ENCODE results near the gene TMEM116.
"Not testable (repeated sequence)": the region's sequence is repeated elsewhere in the genome, so short reads cannot be mapped to it uniquely, and the experiment has no call there.

Gene TMEM116

DNA sequence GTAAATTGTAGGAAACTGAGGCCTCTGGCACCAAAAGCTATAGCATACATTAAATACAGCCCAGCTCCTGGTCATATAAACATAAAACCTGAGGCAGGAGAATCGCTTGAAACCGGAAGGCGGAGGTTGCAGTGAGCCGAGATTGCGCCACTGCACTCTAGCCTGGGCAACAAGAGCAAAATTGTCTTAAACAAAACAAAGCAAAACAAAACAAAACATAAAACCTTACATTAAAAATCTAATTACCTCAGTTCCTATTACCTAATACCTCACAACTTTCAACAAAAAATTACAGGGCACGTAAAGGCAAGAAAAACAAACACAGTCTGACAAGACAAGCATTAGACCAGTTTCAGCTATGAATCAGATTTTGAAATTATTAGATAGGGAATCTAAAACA, 36.7 kb downstream of the TMEM116 start:
- DNase-seq = no peak

DNA sequence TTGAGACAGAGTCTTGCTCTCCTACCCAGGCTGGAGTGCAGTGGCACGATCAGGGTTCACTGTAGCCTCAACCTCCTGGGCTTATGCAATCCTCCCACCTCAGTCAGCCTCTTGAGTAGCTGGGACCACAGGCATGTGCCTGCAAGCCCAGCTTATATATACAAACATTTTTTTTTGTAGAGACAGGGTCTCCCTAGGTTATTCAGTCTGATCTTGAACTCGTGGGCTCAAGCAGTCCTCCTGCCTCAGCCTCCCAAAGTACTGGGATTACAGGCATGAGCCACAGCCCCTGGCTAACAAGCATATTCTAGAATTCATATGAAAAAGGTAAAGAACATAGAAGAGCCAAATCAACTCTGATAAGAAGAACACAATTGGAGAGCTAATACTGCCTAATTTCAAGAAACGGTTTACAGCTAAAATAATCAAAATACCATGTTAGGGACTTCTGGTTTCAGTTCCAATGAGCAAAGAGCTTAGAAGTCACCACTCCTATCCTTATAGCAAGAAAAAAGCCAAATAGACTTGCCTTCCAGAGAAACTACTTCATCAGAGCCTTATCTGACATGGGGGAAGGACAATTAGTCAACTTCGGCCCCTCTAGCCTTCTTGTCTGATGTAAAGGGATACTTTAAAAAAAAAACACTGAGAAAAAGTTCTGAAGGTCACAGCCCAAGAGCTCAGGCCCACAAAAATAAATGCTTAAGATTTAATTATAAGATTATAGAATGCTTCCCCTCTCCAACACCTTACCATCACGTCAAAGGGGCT, 37.6 kb downstream of the TMEM116 start:
- no peak for DNase-seq

DNA sequence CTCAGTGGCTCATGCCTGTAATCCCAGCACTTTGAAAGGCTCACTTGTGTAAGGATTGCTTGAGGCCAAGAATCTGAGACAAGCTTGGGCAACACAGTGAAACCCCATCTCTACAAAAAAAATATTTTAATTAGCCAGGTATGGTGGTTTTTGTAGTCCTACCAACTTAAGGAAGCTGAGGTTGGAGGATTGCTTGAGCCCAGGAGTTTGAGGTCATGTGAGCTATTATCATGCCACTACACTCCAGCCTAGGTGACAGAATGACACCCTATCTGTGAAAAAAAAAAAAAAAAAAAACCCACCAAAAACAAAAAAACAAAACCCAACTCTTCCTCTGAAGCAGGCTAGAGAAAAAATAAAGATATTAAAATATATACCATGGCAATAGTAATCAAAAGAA, 41.2 kb downstream of the TMEM116 start:
- no peak for DNase-seq

DNA sequence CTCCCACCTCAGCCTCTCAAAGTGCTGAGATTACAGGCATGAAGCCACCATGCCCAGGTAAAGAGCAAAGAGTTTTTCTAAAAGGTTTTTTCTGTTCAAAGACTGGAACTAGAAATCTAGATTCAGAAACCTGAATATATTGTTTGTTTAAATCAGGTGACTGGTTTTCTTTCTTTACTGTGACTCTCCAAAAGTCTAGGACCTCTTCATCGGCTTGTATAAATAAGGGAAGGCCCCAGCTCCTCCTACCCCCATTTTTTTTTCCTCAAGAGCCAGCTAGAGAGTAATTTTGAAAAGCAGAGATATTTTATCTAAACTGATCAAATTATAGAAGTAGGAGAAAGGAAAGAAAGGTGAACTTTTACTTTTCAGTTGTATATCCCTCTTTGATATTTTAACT, 48.0 kb downstream of the TMEM116 start:
- no peak for DNase-seq

DNA sequence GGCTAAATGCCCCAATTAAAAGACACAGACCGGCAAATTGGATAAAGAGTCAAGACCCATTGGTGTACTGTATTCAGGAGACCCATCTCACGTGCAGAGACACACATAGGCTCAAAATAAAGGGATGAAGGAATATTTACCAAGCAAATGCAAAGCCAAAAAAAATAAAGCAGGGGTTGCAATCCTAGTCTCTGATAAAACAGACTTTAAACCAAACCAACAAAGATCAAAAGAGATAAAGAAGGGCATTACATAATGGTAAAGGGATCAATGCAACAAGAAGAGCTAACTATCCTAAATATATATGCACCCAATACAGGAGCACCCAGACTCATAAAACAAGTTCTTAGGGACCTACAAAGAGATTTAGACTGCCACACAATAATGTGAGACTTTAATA, 53.4 kb downstream of the TMEM116 start:
- not testable (repeated sequence) for DNase-seq

DNA sequence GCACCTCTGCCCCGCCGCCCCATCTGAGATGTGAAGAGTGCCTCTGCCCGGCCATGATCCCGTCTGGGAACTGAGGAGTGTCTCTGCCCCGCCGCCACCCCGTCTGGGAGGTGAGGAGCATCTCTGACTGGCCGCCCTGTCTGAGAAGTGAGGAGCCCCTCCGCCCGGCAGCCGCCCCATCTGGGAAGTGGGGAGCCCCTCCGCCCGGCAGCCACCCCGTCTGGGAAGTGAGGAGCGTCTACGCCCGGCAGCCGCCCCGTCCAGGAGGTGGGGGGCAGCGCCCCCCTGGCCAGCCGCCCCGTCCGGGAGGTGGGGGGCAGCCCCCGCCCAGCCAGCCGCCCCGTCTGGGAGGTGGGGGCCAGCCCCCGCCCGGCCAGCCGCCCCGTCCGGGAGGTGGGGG, 55.7 kb downstream of the TMEM116 start:
- DNase-seq = not testable (repeated sequence)

DNA sequence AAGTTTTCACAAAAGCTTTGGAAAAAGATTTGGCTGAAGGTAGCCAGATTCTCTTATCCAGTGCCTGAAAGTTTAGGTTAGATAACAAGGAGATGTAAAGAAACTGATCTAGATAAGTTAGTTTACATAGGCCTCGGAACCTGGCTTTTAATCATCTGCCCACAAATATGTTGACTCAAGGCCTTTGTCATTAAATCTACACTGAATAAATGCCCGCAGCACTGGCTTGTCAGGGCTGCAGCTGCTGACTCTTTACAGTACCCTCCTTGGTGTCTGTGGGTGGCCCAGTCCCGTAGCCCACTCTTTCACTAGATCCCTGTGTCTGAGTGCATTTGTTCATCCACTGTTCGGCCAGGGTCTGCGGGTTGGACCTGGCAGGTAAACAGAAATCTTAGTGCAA, 58.0 kb downstream of the TMEM116 start:
- DNase-seq = no peak

DNA sequence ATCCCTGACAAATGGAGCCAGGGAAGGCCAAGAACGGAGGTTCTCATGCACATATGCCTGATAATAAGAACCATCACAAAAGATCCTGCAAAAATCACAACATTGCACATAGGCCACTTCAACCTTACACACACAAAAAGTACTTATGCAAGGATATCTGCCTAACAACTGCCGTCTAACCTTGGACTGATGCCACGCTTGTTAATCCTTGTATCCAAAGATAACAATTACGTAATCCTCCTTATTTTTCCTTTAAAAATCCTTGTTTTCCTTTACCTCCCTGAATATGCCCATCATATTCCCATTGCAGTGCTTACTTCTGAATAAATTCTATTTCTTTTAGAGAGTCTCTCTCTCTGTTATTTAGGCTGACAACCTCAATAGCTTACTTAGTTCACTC, 59.5 kb downstream of the TMEM116 start:
- no peak for DNase-seq

DNA sequence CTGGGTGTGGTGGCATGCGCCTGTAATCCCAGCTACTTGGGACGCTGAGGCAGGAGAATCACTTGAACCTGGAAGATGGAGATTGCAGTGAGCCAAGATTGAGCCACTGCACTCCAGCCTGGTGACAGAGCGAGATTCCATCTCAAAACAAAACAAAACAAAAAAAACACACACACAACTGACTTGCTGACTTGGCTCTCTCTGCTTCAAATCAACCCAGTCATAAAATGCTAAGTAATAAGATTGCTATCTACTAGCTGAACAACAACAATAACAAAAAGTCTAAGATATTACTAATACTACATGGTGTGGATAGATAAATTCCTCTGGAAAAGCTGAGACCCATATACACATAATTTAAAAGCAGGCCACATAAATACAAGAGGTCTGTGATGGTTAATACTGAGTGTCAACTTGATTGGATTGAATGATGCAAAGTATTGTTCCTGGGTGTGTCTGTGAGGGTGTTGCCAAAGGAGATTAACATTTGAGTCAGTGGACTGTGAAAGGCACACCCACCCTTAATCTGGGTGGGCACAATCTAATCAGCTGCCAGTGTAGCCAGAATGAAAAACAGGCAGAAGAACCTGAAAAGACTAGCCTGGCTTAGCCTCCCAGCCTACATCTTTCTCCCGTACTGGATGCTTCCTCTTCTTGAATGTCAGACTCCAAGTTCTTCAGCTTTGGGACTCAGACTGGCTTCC, 60.7 kb downstream of the TMEM116 start:
- not testable (repeated sequence) for DNase-seq

DNA sequence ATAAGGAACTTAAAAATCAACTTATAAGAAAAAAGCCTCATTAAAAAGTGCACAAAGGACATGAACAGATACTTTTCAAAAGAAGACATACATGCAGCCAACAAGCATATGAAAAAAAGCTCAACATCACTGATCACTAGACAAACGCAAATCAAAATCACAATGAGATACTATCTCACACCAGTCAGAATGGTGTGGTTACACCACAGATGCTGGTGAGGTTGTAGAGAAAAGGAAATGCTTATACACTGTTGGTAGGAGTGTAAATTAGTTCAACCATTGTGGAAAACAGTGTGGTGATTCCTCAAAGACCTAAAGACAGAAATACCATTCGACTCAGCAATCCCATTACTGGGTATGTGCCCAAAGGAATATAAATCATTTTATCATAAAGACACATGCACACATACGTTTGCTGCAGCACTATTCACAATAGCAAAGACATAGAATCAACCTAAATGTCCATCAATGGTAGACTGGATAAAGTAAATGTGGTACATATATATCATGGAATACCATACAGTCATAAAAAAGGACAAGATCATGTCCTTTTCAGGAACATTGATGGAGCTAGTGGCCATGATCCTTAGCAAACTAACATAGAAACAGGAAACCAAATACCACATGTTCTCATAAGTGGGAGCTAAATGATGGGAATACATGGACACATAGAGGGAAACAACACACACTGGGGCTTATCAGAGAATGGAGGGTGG, 61.8 kb downstream of the TMEM116 start:
- not testable (repeated sequence) for DNase-seq

DNA sequence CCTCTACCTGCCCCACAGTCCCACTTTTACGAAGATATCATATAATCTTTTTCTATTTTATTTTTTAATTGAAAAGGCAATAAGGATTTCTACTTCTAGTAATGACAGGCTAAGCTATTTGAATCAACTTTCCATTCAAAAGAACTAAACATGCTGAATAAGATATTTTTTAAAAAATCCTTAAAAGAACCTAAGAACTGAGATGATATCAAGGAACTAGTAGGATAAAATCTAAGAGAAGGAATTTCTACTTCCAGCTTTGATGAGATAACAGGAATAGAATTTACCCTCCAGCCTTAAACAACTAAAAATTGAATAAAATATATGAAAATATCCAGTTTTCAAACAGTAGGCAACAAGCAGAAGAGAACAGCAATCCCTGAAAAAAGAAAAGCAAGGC, 69.0 kb downstream of the TMEM116 start:
- DNase-seq = no peak

DNA sequence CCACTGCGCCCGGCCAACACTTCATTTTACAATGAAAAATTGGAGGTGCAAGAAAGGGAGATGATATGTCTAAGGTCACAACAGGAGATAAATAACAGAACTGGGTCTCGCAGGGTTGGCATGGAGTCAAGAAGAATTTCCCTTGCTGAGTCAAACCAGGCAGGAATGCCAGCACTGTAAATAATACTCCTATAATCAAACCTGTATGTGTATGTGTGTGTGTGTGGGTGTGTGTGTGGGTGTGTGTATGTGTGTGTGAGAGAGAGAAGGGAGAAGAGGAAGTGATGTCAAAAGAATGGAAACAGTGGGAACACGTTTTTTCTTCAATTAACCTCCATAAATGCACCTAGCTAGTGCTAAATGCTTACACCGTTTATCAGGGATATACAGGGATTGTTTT, 70.4 kb downstream of the TMEM116 start:
- no peak for DNase-seq

DNA sequence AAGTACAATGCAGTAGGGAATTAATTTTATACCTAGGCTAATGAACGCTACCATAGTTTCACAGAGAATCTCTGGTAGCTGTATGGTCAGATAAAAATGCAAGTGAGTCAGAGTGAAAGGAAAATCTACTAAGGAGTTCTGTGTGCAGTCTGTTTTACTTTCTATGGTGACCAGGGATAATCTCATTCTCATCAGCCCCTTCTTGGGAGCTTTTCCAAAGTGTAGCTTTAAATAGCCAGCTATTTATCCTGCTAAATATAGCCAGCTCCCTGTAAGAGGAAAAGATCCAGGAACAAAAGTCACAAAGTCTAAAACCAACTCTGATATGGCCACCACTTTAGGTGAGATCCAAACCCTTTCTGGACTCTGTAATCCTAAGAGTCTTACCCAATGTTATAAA, 75.5 kb downstream of the TMEM116 start:
- no peak for DNase-seq

DNA sequence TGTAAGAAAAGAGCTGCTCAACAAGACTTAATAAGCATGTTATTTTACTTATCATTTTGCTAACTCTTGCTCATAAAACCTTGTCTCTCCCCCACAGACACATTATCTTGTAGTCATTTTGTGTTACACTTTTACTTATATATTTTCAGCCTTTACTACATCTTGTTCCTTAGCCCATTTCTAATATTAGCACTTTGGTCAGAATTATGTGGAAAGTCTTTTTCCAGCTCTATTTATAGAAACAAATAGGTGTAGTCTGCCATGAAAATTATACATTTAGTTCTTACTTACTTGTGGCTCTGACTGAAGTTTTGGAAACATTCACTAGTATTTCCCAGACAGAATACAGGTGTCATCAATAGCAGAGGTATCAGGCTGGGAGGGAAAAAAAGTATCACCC, 76.1 kb downstream of the TMEM116 start:
- no peak for DNase-seq

DNA sequence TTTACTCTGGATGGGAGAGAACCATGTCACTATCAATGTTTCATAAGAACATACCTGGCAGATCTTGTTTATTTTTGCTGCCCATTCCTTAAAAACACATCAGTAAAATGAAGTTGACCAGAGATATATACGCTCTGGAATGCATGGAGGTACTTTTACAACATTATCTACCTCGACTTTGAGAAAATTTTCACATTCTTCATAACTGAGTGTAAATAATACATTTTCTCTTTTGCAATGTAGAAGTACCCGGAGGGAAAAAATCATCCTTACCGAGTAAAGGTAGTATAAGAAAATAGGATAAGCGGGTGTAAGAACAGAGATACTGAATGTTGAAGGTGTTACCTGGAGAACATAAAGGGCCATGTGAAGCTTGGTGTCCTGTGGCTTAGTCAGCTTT, 80.7 kb downstream of the TMEM116 start:
- no peak for DNase-seq

DNA sequence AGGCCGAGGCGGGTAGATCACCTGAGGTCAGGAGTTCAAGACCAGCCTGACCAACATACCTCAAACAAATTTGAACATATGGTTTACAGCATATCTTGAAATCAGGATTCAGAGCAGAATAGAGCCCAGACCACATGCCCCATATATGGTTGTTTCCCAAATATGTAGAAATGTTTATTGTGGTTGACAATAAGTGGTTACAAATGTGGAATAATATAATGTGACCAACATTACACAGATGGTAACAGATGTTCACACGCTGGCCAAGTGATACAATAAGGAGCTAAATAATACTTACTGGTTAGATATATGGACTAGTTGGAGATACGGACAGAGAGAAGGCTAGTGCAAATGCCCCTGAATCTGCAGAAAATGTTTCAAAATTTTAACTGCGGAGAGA, 85.6 kb downstream of the TMEM116 start:
- no peak for DNase-seq

DNA sequence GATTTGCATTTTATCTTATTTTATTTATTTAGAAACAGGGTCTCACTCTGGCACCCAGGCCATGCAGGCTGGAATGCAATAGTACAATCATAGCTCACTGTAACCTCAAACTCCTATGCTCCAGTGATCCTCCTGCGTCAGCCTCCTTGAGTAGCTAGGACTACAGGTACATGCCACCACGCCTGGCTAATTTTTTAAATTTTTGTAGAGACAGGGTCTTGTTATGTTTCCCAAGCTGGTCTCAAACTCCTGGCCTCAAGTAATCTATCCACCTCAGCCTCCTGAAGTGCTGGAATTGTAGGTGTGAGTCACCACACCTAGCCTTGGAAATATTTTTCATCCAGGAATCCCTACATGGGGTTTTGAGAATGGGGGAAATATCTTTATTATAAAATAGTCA, 86.3 kb downstream of the TMEM116 start:
- no peak for DNase-seq

DNA sequence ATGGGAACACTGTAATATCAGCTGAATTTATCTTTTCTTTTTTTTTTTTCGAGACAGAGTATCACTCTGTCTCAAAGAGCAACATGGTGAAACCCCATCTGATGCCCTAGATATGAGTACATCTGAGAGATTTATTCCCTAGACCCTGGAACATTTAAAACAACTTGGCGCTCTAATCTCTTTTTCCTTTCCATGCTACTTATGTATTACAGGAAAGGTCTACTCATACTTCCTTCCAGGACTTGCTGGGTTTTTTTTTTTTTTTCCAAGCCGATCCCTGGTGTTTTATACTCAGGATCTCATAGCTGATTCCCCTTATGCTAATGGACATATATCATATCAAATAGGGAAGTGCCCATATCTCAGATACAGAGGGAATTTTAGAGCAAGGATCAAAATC, 87.8 kb downstream of the TMEM116 start:
- DNase-seq = no peak

DNA sequence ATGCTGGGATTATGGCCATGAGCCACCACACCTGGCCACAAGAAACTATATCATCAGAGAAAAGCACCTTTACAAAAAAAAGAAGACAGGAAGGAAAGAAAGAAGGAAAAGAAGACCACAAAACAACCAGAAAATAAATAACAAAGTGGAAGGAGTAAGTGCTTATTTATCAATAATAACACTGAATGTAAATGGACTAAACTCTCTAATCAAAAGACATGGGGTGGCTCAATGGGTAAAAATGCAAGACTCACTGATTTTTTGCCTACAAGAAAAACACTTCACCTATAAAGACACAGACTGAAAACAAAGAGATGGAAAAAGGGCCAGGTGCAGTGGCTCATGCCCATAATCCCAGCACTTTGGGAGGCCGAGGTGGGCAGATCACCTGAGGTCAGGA, 105.2 kb downstream of the TMEM116 start:
- DNase-seq = no peak

DNA sequence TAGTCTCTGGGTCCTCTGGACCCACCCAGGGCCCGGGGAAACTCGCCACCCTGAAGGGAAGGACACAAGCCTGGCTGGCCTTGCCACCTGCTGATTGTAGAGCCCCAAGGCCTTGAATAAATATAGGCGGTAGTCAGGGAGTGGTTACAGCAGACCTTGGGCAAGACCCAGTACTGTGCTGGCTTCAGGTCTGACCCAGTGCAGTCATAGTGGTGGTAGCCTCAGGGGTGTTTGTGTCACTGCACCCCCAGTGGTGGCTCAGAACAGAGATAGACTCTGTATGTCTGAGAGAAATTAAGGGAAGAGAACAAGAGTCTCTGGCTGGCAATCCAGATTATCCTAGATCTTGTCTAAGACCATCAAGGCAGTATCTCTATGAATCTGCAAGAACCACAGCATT, 107.5 kb downstream of the TMEM116 start:
- no peak for DNase-seq

DNA sequence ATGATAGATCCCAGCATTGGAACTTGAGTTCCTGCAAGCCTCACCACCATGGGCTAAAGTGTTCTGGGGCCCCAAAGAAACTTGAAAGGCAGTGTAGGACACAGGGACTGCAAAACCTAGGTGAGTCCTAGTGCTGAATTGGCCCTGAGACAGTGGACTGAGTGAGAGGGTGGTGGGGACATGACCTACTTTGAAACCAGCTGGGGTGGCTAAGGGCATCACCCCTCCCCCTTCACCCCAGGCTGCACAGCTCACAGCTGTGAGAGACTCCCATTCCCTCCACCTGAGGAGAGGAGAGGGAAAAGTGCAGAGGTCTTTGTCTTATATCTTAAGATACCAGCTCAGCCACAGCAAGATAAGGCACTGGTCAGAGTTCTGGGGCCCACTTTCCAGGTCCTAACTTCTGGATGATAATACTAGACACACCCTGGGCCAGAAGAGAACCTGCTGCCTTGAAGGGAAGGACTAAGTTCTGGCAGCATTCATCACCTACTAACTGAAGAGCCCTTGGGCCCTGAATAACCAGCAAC, 108.5 kb downstream of the TMEM116 start:
- DNase-seq = no peak

DNA sequence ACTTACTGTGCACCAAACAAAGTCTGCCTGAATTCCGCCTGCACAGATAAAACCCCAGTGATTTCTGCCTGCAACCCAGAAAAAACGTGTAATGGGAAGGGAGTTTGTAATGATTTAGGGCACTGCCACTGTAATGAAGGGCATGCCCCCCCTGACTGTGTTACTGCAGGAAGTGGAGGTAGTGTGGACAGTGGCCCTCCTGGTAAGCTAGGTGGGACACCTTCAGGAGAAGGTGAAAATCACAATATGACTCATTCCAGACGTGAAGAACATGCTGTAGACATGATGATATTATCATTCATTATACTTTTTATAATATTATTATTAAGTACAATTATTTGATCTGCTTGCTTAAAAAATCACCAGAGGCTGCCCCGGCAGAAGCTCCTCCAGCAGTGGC, 111.8 kb downstream of the TMEM116 start:
- DNase-seq = no peak

DNA sequence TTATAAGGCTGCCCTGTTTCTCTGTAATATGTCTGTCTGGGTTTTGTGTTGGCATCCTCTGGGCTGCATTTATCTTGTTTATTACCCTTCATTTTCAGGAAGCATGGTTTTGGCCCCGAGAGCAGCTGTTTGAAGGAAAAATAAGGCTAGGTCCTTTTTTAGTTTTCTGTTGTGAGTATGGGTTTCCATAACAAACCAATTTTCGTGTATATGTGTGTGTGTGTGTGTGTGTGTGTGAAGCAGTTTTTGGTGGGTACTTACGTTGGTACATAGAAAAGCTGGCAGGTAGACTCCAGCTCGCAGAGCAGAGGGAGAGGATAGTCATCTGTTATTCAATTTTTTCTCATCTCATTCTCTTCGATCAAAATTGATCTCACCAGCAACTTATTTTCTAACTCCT, 118.4 kb downstream of the TMEM116 start:
- DNase-seq = no peak

Data from hypothalamus (tissue), 51 donors.